GM19372 (cell line): ENCODE results near the gene PIK3R1.

ENCODE experiments used
- ATAC-seq: cut with Tn5 transposase; IDR thresholded peaks from one replicate; pipeline ENCODE4 v1.9.1; 2021; ENCODE audit warnings: mild to moderate bottlenecking, low read depth, moderate library complexity; ENCODE audit not compliant: unreplicated experiment

Gene PIK3R1

GRCh38 chr5:68318955-68319705 is 103.6 kb downstream of the PIK3R1 start:
- ATAC-seq: no peak

DNA sequence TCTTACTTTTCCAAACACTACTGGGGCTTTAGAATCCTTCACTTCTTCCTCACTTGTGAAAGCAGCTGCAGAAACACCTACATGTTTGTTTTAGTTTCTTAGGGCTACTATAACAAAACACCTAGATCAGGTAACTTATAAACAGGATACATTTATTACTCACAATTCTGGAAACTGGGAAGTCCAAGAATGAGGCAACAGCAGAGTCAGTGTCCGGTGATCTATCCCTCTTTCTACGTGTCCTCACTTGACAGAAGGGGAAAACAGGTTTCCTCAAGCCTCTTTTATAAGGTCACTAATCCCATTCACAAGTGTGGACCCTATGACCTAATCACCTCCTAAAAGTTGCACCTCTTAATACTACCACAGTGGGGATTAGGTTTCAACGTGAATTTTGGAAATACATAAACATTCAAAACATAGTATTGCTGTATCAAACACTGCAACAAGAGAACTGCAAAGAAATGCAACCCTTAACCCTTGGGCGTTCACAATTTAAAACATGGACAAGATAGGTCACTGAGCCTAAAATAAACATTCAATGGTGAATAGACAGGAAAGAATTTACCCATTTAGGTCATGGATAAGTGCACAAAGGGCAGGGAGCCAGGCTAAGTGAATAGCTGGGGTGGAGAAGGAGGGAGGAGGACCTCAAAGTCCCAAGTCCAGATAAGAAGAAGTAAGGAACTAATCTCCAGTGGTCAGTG is 104.3 kb downstream of the PIK3R1 start:
- no peak for ATAC-seq

- ATAC-seq: no peak
These were observed 104.9 kb downstream of the PIK3R1 start for GRCh38 chr5:68320413-68320986.

DNA sequence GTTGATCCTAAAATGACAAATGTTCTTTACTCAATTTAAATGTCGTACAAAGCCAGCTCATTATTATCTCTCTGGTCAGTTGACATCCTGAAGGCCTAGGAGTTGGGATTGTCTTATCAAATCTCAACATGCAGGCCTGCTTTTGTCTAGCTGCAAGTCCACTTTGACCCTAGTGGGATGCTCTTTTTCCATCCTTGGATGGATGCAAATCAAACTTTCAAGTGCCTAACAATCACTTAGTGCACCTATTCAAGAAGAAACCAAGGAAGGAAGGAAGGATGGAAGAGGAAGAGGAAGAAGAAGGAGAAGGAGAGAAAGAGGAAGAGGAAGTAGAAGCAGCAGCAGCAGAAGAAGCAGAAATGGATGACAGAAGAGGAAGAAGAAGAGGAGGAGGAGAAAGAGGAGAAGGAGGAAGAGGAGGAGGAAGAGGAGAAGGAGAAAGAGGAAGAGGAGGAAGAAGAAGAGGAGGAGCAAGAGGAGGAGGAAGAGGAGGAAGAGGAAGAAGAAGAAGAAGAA is 109.6 kb downstream of the PIK3R1 start:
- ATAC-seq: no peak

DNA sequence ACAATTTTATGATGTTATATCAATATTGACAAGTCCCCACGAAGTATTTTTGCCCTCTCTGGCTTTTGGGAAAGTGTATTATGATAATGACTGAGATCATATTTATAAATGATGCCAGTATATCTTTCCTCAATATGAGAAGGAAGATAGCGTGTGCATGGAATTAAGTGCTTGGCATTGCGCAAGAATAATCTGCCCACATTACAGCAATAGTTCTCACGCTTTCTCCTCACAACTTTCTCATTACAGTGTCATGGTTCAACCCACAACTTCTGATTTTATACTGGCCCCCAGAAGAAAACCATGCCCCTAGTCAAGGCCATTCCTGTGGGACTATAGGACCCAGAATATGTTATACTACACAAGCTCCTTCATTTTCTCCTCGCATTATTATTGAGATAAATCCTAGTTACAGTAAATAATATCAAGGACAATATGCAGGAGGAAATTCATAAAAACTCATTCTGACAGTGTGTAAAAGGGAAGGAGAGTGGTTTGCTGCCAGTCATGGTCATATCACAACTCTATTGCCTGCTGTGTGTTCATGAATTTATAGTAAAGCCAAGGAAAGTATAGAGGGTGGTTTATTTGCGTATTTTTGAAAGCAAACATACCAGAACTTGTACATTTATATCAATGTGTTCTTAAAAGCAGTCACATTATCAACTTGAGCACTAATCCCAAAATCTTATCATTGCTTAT is 114.1 kb downstream of the PIK3R1 start:
- no peak for ATAC-seq

GRCh38 chr5:68330574-68330973 is 115.0 kb downstream of the PIK3R1 start:
- no peak for ATAC-seq

- ATAC-seq: no peak
These were observed 115.9 kb downstream of the PIK3R1 start for GRCh38 chr5:68331192-68332079.

DNA sequence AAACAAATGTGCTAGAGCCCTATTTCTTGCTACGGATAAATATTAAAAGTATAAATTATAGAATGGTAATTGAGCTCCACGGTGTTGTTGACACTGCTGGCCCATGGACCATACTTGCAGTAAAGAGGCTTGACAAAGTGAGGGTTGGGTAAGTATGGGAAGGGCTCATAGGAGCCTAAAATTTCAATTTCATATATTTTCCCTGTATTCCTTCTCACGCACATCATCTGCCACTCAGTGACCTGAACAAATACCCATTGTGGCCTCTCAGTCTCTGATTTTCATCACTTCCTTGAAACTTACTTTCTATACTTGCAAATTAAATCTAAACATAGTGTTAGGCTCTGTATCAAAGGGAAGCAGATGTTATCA is 116.5 kb downstream of the PIK3R1 start:
- no peak for ATAC-seq

GRCh38 chr5:68332556-68332955 is 117.0 kb downstream of the PIK3R1 start:
- ATAC-seq: no peak

- no peak for ATAC-seq
These were observed 118.3 kb downstream of the PIK3R1 start for GRCh38 chr5:68333649-68334552.

DNA sequence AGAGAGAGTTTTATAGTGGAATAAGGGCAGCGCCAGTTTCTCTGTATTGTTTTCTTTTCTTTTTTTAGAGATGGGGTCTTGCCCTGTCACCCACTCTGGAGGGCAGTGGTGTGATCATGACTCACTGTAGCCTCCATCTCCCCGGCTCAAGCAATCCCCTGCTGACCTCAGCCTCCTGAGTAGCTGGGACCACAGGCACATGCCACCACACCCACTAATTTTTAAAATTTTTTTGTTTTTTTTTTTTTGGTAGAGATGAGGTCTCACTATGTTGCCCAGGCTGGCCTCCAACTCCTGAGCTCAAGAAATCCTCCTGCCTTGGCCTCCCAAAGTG is 119.0 kb downstream of the PIK3R1 start:
- no peak for ATAC-seq

- ATAC-seq: no peak
These were observed 119.5 kb downstream of the PIK3R1 start for GRCh38 chr5:68335075-68335474.

DNA sequence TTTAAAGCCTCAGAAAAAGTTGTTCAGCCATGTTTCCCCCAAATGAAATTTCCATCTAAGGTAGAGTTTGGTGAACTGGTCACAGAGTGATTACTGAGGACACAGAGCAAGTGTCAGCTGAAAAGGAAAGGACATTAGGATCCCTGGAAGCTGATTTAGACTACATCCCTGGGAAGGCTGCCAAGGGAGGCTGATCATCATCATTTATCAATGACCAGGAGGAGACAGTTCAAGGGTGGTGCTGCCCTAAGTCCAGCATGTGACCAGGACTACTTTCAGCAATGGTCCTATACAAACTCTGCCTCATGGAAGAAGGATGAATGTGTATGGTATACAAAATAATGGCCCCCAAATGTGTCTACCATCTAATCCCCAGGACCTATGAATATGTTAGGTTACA is 120.6 kb downstream of the PIK3R1 start:
- no peak for ATAC-seq

DNA sequence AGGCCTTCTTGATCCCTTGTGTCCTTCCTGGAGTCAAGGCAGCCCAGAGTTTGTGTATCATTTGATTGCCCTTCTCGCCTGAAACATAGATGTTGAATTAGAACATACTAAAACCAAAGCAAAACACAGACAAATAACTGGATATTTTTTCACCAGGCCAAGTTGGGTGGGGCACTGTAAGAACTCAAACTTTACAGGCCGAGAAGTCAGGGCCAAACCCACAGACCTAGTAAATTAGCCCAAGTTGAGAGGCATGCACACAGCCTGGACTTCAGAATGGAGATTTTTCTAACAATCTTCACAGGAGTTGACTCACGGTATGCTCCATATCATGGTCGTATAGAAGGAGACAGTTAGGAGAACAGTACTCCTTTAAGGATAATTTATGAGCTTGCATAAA is 121.7 kb downstream of the PIK3R1 start:
- ATAC-seq: no peak

GRCh38 chr5:68339921-68340321 is 124.4 kb downstream of the PIK3R1 start:
- no peak for ATAC-seq

- no peak for ATAC-seq
These were observed 125.5 kb downstream of the PIK3R1 start for GRCh38 chr5:68341006-68341405.

DNA sequence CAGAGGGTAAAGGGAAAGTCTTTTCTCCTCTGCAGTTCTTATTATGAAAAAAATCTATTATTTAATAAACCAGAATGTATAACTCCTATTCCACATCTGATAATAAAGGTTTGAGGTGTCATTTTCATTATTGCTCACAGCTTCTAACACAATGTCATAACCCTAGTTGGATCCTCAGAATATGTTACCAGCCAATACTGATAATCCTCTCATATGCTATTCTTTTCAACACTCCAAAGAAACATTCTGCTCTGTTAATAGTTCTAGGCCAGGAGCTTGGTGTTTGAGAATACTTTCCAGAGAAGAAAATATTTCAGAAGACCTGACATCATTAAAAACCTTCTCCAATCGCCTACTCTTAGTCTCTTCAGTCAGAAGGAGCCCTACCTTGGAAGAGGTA is 127.1 kb downstream of the PIK3R1 start:
- ATAC-seq: no peak

DNA sequence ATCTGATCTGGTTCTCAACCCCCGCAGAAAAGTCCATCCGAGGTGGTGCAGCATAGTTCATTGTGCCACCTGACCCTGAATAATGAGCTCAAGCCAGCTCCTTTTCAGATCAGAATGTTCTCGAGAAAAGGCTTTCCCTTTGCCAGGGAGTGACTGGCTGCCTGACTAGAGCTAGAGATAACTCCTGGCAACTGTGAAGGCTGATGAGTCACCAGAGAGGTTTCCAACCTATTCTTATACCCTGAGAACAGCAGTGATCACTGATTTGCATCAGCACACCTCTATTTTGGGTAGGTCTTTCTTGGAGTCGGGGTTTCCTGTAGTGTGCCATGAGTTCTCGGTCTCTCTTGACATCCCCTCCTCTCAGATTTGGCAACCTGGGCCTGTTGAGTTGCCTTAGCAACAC is 127.9 kb downstream of the PIK3R1 start:
- ATAC-seq: no peak

DNA sequence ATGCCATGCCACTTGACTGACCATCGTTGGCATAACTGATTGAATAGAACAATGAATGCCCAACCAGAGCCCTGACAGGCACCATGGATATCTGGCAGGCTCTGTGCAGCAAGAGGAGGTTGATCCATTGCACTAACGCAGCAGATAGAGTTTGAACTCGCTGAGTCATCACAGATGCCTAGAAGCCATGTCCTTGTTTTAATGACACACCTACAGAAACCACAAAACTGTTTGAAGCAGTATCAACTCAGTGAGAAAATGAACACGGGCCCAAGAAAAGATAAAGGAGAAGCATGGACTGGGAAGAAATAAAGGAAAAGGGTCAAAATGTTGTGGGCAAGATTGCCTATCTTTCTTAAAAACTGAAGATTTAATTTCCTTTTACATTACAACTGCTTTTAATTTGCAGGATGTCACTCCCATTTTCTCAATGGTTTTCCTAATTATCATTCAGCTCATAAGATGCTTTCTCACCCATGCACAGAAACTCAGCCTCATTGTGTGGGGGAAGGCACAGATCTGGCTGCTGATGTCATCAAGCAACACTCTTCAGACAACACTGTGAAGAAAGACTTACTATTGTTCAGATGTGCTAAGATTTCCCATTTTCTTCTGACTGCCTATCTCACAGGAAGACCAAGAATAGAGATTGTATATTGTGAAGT is 129.0 kb downstream of the PIK3R1 start:
- ATAC-seq: no peak
